ENCODE measurements around the gene KRT38.

- no peak for TF ChIP-seq CTCF (IDR thresholded peaks at IDR 0.05)
- TF ChIP-seq FOXJ3 (CRISPR knock-in tag; IDR thresholded peaks at IDR 0.05): no peak
- TF ChIP-seq GATA2 (CRISPR knock-in tag; IDR thresholded peaks at IDR 0.05): no peak
- TF ChIP-seq CHD2 (IDR thresholded peaks at IDR 0.05; ENCODE audit: low read length, partially characterized antibody): no peak
Observed at GRCh38 chr17:41467561-41467960, 26.8 kb upstream of the KRT38 start.
